ENCODE data around the gene GJB3.

- TF ChIP-seq CTCF (IDR thresholded peaks at IDR 0.05) (no peak), POLR2A (IDR thresholded peaks at IDR 0.05) (no peak)
Measured at GRCh38 chr1:34754964-34755637, 25.9 kb upstream of the GJB3 start, which contains the start of gene GJB5.

Measured in right lobe of liver (tissue), 4 donors.